NCI-H510A treated with DMSO at 0.1 percent for 48 hours (cell line): Measurements from ENCODE around the gene PSEN2.
A peak's percentile ranks its signal among the peaks of the same experiment; 100 is the strongest.

Experiments
- DNase-seq: peaks from one replicate; lab custom pipeline; 2025; lab: John Stamatoyannopoulos, UW

PSEN2 gene

DNA sequence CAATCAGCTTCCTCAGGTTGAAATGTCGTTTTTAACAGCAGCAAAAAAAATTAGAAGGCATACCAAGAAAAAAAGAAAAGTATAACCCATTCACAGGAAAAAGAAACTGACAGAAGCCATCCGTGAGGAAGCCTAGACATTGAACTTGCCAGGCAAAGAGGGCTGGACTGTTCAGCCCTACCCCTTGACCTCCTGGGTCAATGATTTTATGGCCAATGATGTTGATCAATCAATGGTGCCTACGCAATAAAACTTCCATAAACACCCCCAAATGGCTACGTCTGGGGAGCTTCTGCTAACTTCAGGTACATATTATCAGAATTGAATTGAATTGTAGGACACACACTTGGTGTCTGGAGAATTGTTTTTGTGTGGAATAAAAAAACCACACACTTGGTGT lies 4.8 kb upstream of the PSEN2 start:
- DNase-seq = no peak

DNA sequence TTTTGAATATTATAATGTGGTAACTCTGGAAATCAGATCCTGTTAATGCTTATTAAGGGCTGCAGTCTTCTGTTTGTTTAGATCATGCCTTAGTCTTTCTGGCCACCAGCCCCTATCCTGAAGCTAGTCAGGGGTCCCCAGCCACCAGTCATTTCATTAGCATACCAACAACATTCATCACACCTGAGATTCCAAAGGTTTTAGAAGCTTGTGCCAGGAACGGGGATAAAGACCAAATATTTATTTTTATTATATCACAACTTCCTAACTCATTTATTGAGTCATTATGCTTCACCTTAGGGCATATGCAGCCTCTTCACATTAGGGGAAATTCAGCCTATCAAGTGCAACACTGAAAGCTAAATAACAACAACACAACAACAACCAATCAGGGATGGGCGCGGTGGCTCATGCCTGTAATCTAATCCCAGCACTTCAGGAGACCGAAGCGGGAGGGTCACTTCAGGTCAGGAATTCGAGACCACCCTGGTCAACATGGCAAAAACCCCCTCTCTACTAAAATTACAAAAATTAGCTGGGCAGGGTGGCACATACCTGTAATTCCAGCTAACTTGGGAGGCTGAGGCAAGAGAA lies 2.9 kb upstream of the PSEN2 start:
- no peak for DNase-seq

DNA sequence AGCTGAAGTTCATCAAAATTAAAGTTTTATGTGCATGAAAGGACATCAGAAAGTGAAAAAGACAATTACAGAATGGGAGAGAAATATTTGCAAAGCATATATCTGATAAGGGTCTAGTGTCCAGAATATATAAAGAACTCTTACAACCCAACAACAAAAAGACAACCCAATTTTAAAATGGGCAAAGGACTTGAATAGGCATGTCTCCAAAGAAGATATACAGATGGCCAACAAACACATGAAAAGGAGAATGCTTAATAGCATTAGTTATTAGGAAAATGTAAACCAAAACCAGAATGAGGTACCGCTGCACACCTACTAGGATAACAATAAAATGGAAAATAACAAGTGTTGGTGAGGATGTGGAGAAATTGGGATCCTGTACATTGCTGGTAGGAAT lies 1.7 kb upstream of the PSEN2 start:
- no peak for DNase-seq

DNA sequence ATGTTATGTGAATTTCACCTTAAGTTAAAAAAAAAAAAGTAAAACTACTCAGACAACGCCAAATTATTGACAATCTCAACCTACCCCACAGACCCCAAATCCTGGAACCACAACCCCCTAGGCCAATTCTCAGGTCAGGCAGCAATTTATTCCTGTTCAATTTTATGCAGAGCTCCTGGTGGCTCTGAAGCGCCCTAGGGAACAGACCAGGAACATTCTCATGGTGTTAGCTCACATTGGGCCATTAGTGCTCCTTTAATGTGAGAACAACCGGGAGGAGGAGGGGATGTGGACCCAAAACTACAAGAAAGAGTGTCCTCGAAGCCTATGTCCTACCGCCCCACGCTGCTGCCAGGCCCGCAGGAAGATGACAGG lies 403 bp upstream of the PSEN2 start:
- peak; percentile 70 for DNase-seq

DNA sequence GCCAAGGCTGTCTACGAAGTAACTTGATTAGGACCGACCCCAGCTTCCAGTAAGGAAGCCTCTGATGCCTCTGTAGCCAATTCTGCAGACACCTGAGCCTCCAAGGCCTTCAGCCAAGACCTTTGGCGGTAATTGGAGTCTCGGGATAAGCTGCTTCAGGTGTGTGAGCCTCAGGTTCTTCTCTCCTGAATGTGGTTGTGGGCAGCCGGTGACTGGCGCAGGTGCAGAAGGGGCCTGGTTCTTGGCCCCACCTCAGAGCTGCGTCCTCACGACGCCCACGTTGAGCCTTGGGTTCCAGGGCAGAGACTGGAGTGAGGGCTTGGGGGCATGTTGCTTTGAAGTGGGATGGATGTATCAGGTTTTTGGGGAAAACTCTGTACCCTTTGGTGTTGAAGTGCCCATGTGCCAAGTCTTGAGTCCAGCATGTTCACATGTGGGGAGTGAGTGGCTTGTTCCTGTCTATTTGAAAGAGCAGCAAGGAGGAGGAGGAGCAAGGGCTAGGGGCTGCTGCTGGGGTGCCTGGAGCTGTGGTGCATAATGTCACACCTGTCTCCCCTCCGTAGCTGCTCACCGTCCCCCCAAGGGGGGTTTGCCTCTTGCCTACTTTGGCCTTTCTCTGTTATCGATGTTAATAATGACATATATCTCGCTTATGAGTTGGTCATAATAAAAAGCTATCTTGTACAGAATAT lies 1.4 kb downstream of the PSEN2 start:
- DNase-seq = no peak

DNA sequence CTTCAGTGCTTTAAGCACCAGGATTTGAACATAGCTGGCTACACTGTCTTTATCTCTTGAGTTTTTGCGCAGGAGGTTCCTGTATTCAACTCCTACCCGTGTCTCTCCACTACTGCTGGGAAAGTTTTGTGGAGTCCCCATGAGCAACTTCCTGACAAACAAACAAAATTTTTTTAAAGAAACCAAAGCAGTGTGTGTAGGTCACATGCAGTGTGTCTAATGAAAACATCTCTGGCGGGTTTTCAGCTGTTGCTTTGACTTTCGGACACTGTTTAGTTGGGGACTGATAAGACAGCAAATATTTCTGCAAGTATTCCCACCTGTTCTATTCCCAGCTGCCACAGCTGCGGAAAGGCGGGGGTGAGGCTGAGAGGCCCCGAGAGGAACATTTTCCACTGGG lies 2.0 kb downstream of the PSEN2 start:
- no peak for DNase-seq

DNA sequence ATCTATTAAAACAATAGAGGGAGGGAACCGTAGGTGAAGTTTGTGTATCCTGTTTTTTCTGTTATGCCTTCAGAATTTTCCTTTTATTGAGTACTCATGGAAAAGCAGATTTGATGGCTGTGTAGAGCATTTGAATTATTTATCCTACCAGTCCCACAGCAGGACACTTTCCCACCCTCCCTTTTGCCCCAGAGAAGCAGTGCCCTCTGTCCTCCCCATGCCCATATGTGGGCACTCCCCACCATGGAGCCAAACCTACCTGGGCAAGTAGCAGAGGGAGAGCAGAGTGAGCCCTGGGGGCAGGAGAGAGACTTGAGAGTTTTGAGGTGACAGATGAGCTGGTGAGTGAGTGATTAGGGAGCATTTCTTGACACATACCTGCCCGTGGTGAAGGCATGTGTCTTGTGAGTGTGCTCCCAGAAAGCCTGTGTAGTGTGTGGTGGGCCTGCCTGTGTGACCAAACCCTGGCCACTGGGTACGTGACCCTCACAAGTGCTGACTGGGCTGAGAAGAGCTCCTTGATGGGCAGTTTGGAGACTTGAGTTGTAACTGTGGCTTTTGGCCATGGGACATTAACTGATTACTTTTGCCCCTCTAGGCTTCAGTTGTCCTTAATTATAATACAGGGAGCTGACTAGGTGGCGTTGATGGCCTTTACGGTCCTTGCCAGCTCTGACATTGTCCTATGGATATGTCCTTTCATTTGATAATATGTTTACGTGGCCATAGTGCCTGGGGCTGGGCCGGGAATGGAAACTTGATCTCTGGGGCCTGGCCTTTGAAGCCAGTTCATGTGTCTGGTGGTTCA lies 3.6 kb downstream of the PSEN2 start:
- DNase-seq = peak; percentile 22

DNA sequence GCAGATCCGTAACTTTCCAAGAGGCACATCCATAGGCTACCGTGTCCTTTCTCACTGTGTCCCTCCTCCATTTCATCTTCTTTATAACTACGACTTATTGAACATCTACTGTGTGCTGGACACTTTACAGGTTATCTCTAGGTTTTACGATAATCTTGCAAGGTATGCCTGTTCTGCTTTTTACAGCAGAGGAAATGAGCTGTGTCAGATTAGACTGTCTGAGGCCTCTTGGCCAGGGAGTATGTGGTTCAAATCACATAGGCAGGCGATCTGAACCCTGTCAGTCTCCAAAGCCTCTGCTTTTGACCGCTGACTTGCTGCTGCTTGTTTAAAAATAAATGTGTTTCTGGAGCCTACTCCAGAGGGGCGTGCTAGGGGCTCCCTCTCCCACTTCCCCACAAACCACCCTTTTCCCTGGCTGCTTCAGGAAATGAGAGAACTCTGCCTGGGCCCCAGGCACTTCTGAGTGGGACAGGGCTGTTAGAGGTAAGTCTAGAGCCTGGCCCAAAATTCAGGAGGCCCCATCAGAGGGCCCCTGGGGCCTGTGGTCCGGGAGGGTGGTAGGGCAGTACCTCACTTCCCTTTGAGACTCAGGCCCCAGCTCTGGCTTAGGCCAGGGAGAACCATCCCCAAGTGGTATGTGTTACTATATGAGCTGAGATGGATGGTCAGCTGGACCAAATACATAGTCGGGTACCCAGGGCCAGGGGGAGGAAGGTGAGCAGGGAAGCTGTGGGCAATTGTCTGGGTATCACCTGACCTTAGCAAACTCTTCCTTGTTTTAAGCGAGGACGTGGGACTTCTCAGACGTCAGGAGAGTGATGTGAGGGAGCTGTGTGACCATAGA lies 4.4 kb downstream of the PSEN2 start:
- DNase-seq = no peak

DNA sequence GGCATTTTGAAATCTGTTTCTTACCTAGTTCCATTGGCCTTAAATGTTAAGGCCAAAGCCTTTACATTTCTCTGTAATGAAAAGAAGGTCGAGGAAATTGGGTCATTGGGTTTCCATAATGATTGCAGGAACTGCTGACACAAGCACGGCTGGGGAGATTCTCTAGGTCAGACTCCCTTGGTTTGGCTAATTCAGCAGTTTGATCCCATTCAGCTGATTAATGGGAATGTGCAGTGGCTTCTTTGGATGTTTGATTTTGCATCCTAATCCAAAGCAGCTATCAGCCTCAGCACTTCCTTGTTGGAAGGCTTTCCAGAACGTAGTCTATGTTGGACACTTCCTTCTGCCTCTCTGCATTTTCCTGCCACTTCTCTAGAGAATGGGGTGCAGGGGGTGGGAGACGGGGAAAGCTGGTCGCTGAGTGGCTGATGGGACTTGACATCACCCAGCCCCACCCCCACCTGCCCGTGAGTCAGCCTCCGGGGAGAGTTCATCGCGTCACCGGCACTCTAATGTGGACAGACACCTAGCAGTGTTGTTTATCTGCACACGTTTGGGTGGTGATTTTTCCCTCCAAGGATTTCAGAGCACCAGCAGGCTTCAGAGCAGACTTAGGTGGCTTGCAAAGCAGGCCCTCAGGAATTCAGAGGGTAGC lies 5.4 kb downstream of the PSEN2 start:
- peak; percentile 74 for DNase-seq

DNA sequence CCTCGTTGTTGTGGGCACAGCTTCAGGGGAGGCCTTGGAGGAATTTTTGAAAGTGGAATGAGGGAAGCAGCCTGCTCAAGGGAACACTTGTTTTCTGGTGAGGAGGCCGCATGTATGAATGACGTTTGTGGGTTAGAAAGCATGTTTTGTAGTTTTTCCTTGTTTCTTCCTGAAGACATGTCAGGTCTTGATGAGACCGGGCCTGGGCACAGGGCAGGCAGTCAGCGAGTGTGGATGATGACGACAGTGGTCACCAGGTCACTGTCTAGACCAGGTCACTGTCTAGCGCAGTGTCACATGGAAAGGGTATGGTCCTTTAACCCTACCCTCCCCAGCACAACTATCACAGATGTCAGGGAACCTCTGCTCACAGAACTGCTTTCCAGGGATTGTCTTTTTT lies 7.3 kb downstream of the PSEN2 start:
- DNase-seq = no peak

DNA sequence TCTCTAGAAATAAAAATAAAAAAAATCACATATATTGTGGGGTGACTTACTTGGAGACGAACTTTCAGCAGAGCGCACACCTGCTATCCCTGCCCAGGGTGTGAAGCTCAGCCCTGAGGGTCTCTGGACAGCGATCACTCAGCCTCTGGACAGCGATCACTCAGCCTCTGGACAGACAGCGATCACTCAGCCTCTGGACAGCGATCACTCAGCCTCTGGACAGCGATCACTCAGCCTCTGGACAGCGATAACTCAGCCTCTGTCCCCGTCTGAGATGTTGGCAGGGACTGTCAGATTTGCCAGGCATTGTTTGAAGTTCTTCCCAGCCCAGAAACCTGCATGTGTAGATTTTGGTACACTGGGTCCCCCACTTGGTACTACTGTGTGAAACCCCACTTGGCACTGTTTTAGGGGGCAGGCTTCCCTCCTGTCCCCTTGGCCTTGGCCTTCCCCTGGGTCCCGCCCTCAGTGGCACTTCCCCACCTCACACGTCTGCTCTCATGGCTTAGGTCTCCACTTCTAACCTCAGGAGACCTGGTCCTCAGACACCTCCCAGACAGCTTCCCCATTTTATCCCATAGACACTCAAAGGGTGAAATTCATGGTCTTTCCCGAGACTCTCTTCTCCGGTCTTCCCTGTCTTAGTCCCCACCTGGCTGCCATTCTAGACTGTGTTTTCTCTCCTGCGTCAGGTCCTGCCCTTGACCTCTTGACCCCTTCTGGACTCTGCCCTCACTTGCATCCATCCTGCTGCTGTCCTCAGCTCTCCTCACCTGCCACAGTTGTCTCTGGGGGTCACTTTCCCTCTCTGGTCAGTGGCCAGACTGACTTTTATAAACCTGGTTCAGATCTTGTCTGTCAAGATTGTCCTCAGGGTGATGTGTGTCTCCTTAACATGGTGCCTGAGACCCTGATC lies 10.2 kb downstream of the PSEN2 start:
- no peak for DNase-seq

DNA sequence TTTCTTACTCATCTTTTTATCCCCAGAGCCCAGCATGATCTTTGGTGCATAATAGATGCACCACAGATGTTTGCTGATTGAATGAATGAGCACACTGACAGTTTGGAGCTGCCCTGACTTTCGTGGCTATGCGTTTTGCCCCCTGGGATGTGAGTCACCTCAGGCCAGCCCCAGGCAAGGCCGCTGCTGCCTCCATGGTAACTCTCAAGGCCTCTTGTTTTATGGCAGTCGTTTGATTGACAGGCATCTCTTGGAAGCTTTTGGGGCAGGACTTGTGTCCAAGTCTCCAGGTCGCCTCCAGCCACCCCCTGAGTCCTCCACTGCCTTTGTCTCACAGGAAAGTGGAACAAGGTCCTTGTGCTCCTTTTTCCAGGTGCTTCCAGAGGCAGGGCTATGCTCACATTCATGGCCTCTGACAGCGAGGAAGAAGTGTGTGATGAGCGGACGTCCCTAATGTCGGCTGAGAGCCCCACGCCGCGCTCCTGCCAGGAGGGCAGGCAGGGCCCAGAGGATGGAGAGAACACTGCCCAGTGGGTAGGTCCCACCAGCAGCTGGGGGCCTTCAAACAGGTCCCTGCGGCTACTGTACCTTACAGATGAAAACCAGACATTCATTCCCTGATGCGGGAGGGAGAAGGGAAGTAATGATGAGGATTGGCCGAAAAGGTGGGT lies 11.2 kb downstream of the PSEN2 start:
- no peak for DNase-seq

DNA sequence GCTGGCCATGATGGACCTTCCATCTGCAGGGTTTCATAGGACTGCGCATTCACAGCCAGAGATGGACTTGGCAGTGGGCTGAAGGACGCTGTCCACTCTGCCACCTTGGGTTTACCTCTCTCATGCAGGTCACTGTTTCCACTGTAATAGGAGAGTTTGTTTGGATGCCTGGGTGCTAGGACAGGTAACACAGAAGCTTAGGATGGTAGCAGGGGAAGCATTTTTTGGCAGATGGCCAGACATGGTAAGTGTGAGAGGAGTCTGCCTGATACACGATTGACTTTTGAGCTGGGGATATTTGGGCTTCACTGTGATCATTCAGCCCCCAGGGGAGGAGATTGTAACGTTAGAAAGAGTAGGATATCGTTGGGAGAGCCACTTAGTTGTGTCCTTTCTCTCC lies 11.8 kb downstream of the PSEN2 start:
- peak; percentile 31 for DNase-seq

DNA sequence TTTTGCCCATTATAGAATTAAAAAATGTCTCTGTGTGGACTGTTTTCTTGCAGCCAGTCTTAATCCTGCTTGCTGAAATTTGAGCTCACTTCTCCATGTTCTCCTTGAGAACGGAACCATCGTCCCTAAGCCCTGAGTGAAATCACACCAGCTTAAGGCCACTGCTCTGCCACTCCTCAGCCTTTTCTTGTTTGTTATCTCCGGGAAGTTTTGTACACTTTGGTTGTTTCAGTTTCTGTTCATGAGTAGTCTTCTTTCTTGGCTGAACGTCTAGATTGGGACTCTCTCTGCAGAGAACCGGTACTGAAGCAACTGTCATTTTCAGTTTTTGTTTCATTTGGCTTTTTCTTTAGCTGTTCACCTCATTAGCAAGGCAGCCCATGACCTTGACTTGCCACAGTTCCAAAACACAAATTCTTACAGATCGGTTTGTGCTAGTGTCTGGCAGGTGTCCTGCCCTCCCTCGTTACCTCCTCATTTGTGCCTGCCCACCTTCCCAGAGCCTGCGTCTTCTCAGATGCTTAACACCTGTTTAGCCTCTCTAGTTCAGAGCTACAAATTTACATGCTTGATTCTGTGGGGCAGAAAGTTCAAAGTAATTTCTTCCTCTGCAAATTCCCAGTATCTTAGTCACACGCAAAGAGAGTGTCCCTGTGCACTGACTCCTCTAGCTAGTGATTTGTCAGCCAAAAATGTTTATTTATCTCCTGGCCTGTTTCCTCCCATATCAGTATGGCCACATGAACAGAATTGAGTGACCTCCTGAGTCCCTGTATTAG lies 12.4 kb downstream of the PSEN2 start:
- no peak for DNase-seq

DNA sequence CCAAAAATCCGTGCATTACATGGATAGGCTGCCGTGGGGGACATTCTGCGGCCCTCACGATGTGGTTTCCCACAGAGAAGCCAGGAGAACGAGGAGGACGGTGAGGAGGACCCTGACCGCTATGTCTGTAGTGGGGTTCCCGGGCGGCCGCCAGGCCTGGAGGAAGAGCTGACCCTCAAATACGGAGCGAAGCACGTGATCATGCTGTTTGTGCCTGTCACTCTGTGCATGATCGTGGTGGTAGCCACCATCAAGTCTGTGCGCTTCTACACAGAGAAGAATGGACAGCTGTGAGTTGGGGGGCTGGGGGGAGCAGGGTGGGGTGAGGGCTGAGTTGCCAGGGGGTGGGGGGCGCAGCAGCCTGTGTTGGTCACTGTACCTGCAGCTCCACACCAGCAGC lies 13.2 kb downstream of the PSEN2 start:
- DNase-seq = no peak

DNA sequence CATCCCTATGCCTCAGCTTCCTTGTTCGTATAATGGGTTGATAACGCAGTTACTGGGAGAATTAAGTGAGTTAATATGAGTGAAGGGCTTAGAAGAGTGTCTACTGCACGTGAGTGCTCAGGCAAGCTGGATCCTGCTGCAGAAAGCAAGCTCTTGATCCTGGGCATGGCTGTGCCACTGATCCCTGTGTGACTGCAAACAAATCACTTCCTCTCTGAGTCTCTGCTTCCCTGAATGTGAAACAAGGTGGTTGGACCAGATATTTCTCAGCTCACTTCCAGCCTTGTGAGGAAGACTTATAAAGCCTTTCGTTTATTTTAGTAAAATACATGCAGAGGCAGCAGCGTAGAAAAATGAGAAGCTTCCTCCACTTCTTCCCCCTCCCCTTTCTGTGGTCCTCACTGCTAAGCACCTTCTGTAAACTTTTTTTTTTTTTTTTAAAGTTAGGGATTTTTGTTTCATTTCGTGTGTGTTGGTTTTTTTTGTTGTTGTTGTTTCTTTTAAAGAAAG lies 13.8 kb downstream of the PSEN2 start:
- DNase-seq = peak; percentile 60

DNA sequence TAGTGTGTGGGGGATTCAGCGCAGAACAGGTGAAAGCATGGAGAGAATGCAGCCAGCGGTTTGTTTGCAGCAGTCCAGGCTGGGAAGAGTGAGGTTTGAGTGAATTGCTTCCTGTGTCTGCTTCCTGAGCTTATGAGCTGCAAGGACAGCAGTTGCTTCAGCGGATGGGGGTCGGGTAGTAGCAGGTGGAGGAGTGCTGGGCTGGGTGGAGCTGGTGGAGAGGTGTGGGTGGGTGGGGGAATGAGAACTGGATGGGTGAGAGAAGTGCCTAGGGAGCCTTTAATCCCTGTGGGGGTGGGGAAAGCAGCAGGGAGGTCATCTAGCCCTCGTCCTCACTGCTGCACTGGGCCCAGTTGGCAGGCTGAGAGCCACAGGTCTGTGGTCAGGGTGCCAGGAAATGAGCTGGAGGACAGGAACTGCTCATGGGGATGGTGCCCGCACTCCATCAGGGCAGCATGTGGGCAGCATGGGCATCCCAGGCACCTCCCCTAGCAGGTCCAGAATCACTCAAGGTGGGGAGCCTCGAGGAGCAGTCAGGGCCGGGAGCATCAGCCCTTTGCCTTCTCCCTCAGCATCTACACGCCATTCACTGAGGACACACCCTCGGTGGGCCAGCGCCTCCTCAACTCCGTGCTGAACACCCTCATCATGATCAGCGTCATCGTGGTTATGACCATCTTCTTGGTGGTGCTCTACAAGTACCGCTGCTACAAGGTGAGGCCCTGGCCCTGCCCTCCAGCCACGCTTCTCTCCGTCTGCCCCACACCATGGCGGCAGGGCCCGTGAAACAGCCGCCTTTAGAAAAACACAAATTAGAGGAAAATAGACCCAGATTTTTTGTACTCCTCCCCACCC lies 14.8 kb downstream of the PSEN2 start:
- peak; percentile 40 for DNase-seq
